GM21529 (cell line): ENCODE measurements around the gene GP1BB.
"Not testable (repeated sequence)": the region's sequence is repeated elsewhere in the genome, so short reads cannot be mapped to it uniquely, and the experiment has no call there.

Experiments
- ATAC-seq: cut with Tn5 transposase; IDR thresholded peaks from one replicate; pipeline ENCODE4 v1.9.1; 2021; ENCODE audit not compliant: unreplicated experiment

GP1BB gene

DNA sequence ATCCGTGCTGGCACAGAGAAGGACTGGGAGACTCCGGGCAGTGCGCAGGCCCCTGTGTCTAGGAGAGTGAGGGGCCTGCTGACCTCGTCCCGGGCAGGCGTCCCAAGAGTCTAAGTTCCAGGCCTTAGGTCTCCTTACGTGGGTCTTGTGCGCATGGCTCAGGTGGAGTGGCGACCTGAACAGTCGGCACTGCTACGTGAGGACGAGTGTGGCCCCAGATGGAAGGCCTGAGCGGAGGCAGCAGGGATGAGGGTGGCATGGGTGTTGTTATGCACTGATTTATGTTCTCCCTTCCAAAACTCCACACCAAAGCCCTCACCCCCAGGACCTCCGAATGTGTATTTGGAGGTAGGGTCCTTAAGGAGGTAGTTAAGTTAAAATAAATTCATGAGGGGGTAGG is 29.8 kb upstream of the GP1BB start:
- ATAC-seq = no peak

DNA sequence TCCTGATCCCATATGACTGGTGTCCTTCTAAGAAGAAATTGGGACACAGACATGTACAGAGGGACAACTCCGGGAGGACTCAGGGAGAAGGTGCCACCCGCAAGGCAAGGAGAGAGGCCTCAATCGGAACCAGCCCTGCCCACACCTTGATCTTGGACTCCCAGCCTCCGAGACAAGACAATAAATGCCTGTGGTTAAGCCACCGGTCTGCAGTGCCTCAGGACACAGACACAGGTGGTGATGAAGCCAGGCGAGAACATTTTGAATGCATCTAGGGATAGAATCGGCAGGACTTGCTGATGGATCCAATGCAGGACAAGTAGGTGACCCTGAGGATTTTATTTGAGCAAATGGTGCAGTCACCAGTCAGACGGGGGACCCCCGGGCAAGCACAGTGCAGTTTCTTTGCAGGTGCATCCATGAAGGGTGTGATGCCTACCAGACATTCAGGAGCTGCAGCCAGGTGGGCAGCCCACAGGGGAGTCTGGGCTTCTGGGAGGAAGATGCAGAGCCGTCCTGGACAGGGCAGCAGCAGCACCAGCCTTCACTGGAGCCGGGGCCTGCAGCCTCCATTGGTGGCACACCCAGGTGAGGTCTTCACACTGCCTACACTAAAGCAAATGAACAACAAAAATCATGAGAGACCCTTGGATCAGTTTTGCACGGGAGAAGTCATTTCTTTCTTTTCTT is 29.2 kb upstream of the GP1BB start:
- ATAC-seq = no peak

DNA sequence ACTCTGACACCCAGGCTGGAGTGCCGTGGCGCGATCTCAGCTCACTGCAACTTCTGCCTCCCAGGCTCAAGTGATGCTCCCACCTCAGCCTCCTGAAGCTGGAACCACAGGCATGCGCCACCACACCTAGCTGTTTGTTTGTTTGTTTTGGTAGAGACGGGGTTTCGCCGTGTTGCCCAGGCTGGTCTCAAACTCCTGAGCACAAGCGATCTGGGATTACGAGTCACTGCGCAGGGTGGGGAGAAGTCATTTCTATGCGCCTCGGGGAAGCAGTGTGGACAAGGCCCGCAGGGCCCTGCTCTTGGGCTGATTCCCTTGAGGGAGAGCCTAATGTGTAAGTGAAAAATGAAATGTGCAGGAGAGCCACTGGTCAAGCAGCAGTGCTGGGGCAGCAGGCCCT is 28.6 kb upstream of the GP1BB start:
- ATAC-seq = no peak

DNA sequence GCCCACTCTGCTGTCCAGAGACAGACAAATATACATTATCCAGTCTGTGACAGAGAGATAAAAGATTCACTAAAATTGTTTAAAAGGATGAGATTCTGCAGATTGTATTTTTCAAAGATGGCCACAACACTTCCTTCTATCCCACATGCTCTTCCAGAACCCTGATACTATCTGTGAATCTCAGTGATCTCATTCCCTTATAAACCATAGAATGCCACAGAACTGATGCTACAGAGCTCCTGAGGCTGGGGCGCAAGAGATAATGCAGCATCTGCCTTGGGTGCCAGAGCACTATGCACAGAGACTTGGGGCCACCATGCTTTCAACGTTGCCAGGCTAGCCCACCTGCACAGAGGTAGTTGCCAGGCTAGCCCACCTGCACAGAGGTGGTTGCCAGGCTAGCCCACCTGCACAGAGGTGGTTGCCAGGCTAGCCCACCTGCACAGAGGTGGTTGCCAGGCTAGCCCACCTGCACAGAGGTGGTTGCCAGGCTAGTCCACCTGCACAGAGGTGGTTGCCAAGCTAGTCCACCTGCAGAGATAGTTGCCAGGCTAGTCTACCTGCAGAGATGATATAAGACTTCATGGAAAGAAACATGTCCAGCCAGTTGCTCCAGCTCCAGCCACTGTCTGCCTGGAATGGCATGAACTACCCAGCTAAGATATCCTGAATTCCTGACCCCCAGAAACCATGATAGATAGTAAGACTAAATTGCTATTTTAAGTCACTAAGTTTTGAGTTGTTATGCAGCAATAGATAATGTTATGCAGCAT is 26.6 kb upstream of the GP1BB start:
- no peak for ATAC-seq

DNA sequence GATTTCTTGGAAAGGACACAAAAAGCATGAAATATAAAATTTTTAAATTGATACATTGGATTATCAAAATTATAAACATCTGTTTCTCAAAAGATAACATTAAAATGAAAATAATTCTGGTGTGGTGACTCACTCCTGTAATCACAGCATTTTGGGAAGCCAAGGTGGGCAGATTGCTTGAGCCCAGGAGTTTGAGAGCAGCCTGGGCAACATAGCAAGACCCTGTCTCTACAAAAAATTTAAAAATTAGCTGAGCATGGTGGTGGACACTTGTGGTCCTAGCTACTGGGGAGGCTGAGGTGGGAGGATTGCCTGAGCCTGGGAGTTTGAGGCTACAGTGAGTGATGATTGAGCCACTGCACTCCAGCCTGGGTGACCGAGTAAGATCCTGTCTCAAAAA is 25.5 kb upstream of the GP1BB start:
- ATAC-seq = not testable (repeated sequence)

DNA sequence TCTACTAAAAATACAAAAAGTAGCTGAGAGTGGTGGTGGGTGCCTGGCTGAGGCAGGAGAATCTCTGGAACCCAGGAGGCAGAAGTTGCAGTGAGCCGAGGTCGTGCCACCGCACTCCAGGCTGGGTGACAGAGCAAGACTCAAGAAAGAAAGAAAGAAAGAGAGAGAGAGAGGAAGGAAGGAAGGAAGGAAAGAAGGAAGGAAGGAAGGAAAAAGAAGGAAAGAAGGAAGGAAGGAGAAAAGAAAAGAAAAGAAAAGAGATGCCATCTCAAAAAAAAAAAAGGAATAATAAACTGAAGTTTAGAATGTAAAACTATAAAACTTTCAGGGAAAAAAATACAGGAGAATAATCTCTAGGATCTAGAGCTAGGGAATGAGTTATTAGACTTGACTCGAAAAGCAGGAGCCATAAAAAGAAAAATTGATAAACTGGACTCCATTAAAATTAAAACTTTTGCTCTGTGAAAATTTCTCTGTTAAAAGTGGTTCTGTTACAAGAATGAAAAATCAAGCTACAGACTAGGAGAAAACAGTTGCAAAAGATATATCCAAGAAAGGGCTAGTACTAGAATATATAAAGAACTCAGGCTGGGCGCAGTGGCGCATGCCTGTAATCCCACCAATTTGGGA is 22.4 kb upstream of the GP1BB start:
- ATAC-seq = no peak

DNA sequence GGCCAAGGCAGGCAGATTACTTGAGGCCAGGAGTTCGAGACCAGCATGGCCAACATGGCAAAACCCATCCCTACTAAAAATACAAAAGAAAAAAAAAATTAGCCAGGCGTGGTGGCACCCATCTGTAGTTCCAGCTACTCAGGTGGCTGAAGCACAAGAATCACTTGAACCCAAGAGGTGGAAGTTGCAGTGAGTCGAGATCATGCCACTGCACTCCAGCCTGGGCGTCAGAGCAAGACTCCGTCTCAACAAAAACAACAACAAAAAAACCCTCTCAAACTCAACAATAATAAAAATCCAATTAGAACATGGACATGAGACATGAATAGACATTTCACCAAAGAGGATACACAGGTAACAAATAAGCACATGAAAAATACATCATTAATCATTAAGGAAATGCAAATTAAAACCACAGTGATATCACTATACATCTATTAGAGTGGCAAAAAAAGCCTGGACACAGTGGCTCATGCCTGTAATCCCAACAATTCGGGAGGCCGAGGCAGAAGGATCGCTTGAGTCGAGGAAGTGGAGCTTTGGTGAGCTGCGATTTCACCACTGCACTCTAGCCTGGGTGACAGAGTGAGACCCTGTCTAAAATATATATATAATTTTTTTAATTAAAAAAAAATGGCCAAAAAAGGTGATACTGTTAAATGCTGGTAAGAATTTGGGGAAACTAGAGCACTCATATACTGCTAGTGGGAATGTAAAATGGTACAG is 21.8 kb upstream of the GP1BB start:
- ATAC-seq = no peak

DNA sequence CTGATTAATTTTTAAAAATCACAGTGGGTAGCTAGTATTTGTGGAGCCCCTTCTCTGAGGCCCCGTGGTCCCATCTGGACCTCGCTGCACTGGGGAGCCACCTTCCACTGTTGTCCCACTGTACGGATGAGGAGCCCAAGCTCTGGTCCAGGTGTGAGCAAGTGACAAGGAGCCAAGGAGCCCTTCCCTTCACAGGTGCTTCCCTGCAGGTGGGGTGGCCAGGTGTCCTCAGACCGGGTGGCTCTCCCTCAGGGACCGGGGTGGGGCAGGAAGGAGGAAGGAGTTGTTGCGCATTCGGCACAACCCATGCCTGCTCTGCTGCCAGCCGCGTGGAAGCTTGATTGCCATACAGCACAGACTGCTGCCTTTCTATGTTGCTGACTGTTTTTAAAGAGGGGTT is 19.5 kb upstream of the GP1BB start:
- ATAC-seq = no peak

DNA sequence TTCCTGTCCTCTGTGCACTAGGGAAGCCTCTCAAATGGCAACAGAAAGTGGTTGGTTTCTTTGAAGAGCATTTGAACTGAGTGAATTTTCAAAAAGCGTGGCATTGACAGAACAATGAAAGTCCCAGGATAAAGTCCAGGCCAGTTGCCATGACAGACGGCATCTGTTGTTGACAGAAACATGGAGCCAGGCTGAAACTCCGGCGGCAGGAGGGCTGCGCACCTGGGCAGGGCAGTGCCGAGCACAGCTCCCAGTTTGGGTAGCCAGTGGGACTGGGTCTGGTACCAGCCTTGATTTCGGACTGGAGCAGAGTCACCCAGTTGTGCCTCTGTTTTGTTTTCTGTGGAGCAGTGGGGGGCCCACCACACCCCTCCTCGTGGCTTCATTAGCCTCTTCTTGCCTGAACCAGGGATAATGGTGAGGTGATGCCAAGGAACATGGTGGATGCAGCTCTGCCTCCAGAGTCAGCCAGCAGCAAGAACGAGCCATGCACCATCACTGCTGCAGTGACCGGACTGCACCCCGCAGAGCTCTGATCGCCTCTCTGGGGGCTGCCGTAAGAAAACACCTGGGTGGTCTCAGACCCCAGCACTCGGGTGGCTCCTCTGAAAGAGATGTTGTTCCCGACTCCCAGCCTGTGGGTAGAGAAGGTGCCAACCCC is 18.9 kb upstream of the GP1BB start:
- no peak for ATAC-seq

DNA sequence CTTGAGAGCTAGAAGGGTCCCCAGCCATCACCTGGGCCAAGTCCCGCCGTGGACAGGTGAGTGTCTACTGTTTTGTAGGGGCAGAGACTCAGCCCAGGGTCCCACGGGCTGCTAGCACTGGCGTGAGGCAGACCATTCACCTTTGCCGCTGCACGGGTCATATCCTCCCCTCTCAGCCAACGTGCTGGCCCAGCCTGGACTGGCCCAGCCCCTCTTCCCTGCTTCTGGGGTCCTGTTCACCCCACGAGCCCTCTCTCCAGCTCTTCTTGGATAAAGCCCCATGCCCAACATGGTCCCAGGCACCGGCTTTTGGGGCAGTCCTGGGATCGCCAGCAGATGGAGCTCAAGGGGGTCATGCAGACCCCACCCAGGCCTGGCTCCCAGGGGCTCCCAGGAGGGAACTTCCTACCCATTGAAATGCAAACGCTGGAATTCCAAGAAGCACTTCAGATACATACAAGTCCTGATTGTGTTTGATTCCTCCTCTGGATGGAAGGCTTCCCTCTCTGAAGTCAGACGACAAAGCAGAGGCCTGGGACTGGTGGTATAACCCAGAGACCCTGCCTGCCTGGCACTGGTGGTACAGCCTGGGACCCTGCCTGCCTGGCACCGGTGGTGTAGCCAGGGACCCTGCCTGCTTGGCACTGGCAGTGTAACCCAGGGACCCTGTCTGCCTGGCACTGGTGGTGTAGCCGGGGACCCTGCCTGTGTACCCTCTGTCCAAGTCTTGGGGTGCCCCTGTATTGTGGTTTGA is 18.0 kb upstream of the GP1BB start:
- no peak for ATAC-seq

DNA sequence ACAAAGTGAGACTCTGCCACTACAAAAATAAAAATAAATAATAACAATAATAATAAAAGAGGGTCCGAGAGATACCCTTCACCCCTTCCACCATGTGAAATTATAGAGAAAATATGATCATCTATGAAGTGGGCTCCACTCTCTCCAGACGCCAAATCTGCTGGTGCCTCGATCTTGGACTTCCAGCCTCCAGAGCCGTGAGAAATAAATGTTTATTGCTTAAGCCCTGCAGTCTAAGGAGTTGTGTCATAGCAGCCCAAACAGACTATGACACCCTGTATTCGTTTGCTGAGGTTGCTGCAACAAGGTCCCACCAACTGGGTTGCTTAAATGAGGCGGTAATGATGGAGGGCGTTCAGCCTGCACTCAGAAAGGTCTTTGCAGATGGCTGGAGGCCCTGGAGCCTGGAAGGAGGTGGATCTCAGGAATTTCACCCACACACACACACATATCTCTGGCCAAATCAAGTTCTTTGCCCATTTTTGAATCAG is 16.6 kb upstream of the GP1BB start:
- ATAC-seq = no peak

DNA sequence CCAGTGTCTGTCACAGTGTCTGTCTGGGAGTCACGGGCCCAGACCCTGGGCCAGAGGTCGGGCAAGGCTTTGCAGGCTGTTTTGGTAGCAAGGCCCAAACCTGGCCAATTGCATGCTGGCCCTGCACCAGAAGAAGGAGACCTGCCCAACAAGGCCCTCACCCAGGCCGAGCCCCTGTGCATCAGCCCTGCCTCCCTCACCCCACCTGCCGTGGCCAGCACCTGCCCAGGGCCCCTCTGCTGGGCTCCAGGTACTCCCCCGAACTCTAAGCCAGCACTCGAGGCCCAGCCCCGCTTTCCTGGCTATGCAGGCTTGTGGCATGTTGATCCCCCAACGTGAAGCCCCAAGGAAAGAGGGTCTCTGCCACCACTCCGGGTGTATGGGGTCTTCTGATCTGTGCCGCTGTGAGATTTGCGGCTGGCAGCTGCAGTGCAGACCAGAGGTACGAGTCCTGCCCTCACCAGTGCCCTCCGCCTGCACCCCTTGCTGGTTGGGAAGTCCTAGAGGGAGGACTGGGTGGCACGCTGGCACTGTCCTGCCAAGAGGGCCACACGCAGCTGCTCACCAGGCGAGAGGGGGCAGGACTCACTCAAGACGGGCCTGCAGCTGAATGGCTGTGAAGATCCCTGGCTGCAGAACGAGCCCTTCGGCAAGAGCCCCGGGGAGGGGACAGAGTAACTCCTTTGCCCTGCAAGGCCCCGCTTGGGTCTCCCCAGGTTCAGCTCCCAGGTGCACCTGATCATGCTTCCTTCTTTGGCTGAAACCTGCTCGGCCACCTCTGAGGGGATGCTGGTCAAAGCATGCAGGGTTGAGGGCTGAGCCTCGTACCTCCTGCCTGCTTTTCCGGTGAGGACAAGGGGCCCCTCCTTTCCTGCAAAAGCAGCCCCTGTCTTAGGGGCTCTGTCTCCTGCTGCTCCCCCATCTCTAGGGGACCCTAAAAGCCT is 15.7 kb upstream of the GP1BB start:
- ATAC-seq = no peak

DNA sequence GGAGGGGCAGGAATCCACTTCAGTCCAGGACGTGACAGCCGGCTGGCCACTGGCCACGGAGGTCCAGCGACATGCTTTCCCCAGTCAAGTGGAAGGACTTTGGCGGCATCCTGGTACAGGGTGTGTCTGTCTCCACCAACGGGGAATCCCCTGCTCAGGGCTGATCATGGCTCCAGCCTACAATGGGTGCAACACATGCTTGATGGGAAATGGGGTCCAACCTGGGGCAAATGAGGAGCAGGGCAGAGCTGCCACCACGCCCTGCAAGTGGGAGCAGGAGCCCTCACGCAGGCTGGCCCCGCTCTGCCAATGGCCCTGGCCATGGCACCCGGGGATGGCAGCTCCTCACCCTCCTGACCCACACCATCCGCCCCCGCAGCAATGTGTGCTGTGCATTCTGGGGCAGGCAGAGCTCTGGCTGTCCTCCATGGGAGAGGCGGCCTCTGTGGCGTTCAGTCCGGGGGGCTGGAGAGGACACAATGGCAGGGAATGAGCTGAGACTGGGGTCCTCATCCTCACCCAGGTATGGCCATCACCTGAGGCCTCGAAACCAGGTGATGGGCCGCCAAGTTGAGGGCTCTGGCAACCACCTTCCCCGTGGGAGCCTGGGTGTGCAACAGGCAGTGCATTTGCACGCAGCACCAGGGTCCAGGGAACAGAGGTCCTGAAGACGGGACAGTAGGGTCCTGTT is 14.9 kb upstream of the GP1BB start:
- no peak for ATAC-seq

DNA sequence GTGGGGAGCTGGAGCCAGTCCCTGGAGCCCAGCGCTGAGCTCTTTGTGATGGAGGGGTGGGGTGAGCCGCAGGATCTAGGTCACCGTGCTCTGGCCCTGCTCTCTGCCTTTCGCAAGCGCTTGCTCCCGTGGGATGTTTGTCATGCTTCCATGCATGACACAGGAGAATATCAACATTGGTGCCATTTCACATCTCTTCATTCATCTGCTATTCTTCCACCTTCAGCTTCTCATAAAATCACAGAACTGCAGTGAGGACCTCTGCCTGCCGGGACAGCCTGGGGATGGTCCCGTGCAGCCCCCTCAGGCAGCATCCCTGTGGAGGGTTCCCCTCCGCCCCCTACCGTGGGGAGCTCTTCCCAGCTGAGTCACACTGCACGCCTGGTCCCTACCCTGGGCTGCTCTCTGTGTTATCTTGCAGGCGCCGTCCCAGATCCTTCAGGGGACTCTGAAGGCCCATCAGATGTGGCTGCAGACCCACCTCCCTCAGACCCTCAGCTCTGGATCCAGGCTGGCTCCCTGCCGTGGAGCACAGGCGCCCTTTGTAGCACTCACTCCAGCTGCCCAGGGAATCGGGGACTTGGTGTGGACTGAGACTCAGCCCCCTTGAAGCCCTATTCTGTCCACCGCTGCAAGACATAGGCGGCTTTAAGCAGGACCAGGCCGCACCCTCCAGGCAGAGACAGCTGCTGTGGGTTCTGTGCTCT is 14.1 kb upstream of the GP1BB start:
- no peak for ATAC-seq

DNA sequence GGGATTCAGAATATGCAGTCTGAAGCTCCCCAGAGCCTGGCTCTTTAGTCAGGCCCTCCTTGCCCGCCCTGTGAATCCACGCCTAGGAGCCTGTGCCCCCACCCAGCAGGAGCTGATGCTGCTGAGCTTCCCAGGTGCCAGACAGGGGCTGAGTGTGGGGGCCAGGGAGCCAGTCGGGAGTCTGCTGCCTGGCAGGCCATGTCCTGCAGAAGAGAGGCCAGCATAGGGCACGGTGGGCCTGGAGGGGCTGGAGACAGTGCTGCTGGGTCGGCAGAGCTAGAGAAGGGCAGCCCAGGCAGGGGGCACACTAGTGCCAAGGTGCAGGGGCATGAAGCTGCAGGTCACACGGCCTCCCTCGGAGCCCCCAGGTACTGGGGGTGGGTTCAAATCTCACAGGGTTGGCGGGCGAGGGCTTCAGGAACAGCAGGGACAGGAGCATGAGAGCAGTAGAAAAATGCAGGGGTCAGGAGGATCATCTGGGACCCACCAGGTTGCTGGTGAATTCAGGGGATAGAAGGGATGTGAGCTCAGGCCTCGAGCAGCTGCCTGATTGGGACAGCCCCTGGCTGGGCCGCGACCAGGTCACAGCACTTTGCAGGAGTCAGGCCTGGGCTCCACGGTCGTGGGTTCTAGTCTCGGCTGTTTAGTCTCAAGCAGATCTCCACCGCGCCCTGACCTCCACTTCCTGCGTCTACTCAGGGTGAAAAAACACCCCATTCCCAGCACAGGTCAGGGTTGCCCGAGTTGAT is 13.1 kb upstream of the GP1BB start:
- no peak for ATAC-seq

DNA sequence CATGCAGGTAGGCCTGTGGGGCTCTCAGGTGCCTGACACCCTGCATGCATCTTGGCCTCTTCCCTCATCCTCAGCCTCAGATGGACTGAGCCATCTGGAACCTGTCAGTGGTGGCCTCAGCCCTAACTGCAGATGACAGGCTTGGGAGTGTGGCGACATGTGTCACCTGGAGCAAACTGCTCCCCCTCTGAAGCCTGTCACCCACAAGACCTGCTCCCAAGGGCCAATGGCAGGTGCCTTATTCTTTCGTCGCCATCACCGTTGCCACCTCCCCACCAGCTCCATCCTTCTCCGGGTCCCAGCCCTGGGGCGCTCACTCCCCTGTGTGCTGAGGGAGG is 12.6 kb upstream of the GP1BB start:
- no peak for ATAC-seq

DNA sequence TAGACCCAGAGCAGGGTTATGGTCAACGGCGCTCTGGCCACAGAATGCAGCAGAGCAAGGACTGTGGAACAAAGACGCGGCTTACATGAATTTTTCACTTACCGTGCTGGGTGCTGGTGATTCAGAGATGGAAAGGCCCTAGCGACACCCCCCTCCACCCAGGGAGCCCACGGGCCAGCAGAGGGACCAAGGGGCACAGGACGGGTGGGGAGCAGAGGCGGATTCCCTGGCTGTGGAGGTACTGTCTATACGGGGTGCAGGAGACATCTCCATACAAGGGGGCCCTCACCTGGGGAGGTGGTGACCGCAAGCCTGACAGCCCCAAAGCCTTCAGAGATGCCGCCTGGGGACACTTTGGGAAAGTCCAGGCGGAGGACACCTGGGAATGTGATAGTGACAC is 10.1 kb upstream of the GP1BB start:
- no peak for ATAC-seq
